SW480 (cell line): ENCODE measurements around the gene KRTAP10-2.
A peak's percentile ranks its signal among the peaks of the same experiment; 100 is the strongest.
"Not testable (repeated sequence)": the region's sequence is repeated elsewhere in the genome, so short reads cannot be mapped to it uniquely, and the experiment has no call there.

Experiments
- DNase-seq: peaks from one replicate; pipeline ENCODE4 v3.0.0-alpha.2; 2016; ENCODE audit warnings: low spot score

KRTAP10-2 gene

GRCh38 chr21:44583089-44583799, 31.9 kb upstream of the KRTAP10-2 start:
- DNase-seq: no peak

- DNase-seq: no peak
These were observed 30.8 kb upstream of the KRTAP10-2 start for GRCh38 chr21:44582055-44582454.

GRCh38 chr21:44581158-44581557, 29.9 kb upstream of the KRTAP10-2 start:
- DNase-seq: no peak

- not testable (repeated sequence) for DNase-seq
These were observed 29.0 kb upstream of the KRTAP10-2 start, which contains the start of gene KRTAP10-5 for GRCh38 chr21:44580231-44580821. TSS of gene KRTAP10-5 (minus strand) at chr21:44580604. CDS start at chr21:44580578, 26 bp downstream.

- DNase-seq: no peak
These were observed 28.5 kb upstream of the KRTAP10-2 start for GRCh38 chr21:44579833-44580144.

GRCh38 chr21:44579056-44579832, 27.9 kb upstream of the KRTAP10-2 start:
- DNase-seq: no peak

GRCh38 chr21:44578371-44579055, 27.2 kb upstream of the KRTAP10-2 start:
- no peak for DNase-seq

- DNase-seq: no peak
These were observed 24.7 kb upstream of the KRTAP10-2 start for GRCh38 chr21:44576025-44576420.

GRCh38 chr21:44575307-44576024, 24.2 kb upstream of the KRTAP10-2 start:
- no peak for DNase-seq

- DNase-seq: peak; percentile 50
These were observed 23.4 kb upstream of the KRTAP10-2 start for GRCh38 chr21:44574457-44575306.

- not testable (repeated sequence) for DNase-seq
These were observed 22.5 kb upstream of the KRTAP10-2 start, which contains the start of gene KRTAP10-4 for GRCh38 chr21:44573630-44574456. TSS of gene KRTAP10-4 (plus strand) at chr21:44573729. CDS start at chr21:44573759, 30 bp downstream.

GRCh38 chr21:44572959-44573583, 21.8 kb upstream of the KRTAP10-2 start:
- DNase-seq: peak; percentile 23

- DNase-seq: no peak
These were observed 20.8 kb upstream of the KRTAP10-2 start for GRCh38 chr21:44571844-44572782.

GRCh38 chr21:44571296-44571695, 20.0 kb upstream of the KRTAP10-2 start:
- DNase-seq: no peak

- no peak for DNase-seq
These were observed 18.7 kb upstream of the KRTAP10-2 start for GRCh38 chr21:44569861-44570517.

- DNase-seq: no peak
These were observed 17.6 kb upstream of the KRTAP10-2 start for GRCh38 chr21:44568667-44569556.

GRCh38 chr21:44568261-44568660, 17.0 kb upstream of the KRTAP10-2 start:
- DNase-seq: no peak
